Measurements from ENCODE around the gene CXCL13. TPM values are rescaled to one million over a fixed set of nuclear protein-coding genes. Genes with fewer than 3 reads are reported as not detected.
"Not testable (repeated sequence)": the region's sequence is repeated elsewhere in the genome, so short reads cannot be mapped to it uniquely, and the experiment has no call there.

CXCL13 gene, protein sequence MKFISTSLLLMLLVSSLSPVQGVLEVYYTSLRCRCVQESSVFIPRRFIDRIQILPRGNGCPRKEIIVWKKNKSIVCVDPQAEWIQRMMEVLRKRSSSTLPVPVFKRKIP
- not detected in 2 replicates for total RNA-seq (2014; rRNA removed; shearing (Covaris generic))

DNA sequence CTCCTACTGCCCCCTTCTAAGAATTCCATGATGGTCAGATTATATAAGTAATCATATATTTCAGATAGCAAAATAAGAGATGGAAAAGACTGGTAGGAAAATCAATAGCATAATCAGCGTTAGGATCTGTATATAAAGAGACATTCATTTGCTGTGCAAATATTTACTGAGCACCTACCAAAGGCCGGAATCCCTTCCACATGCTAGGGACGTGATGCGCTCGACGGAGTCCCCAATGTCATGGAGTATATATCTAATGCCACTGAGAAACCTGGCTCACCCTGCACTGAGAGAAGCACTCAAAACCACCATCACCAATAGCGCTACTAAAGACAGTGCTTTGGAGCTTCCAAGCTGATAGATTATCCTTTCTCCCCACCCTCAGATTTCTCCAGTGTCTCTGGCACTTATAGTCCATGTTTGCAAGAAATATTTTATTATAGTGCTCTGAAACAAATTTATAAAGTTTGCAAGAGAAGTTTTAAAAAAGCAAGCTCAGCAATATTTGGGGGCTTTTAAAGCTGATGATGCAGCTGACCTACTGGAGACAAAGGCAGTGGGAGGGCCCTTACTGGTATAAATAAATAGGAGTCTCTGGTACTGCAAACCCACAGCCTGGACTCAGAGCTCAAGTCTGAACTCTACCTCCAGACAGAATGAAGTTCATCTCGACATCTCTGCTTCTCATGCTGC is at the start of gene CXCL13:
Gene CXCL13 (plus strand): TSS at position 611 of the 693 bp plus-strand sequence. CDS start 46 bp downstream, at position 657.
- no peak for DNase-seq (ENCODE audit: low spot score)
- in situ Hi-C loops (cut with HindIII; ENCODE audit: low sequenced_read_pairs) = no loop called here

DNA sequence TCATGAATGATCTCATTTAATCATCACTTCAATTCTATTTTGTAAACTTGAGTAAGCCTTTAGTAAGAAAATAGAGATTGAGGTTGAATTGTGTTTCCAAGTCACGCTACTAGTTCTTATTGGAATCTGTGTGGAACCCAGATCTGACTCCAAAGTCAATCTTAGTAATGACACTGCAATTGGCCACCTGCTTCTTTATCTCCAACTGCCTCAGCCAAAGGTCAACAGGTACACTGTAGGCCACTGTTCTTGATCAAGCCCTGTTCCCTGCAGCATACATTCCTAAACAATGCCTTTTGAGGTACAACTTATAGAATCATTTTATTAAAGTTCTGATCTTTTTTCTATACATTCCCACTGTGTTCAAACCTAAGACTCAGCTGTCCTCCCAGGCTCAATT is 45.5 kb upstream of the CXCL13 start:
- in situ Hi-C loops (cut with HindIII; ENCODE audit: low sequenced_read_pairs) = no loop called here
- no peak for DNase-seq (ENCODE audit: low spot score)

DNA sequence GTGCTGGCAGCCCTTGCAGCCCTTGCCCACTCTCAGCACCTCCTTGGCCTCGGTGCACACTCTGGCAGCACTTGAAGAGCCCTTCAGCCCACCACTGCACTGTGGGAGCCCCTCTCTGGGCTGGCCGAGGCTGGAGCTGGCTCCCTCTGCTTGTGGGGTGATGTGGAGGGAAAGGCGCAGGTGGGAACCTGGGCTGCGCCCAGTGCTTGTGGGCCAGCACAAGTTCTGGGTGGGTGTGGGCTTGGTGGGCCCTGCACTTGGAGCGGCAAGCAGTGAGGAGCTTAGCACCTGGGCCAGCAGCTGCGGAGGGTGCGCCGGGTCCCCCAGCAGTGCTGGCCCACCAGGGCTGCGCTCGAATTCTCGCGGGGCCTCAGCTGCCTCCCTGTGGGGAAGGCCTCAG is 43.9 kb upstream of the CXCL13 start:
- in situ Hi-C loops (cut with HindIII; ENCODE audit: low sequenced_read_pairs); DNase-seq (ENCODE audit: low spot score): not testable (repeated sequence)

DNA sequence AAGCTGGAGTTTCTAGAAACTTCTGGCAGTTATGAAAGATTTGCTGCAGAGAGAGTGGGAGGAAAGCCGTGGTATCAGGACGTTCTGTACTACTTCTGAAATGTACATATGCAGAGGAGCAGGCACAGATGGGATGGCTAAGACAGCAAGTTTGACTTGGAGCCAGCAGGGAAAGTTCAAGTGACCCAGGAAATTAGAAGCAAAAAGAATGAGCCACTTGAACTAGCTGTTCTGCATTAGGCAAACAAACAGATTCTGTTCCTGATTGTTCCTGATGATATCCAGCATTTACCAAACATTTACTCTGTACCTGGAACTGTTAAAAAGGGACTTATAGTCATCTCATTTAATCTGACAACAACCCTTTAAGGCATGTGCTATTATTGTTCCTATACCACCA is 41.4 kb upstream of the CXCL13 start:
- in situ Hi-C loops (cut with HindIII; ENCODE audit: low sequenced_read_pairs) = no loop called here
- peak; percentile 37 for DNase-seq (ENCODE audit: low spot score)

DNA sequence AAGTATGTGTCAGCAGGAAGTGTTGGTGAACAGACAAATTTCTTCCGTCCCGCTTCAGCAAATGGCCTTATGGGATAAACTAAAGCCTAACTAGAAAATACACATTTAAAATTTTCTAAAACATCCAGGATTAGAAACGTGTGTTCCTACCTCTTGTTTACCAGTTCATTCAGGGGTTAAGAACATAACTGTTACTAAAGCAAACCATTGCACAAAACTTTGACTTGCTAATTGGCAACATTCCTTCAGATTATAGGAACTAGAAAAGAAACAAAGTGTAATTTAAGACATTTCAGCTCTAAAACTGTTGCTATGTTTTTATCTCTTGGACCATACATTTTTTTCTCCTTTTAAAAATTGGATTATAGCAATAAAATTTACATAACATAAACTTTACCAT is 39.5 kb upstream of the CXCL13 start:
- DNase-seq (ENCODE audit: low spot score) = no peak

DNA sequence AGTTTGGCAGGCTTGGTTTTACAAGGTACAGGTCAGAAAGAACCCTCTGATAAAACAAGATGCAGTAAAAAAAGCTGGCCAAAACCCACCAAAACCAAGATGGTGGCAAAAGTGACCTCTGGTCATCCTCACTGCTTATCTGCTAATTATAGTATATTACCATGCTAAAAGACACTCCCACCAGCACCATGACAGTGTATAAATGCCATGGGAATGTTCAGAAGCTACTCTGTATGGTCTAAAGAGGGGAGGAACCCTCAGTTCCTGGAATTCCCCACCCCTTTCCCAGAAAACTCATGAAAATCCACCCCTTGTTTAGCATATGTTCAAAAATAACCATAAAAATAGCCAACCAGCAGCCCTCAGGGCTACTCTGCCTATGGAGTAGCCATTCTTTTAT is 38.1 kb upstream of the CXCL13 start:
- DNase-seq (ENCODE audit: low spot score) = no peak
- in situ Hi-C loops (cut with HindIII; ENCODE audit: low sequenced_read_pairs) = no loop called here

More for the DNA sequence above, 39.5 kb upstream of the CXCL13 start:
- in situ Hi-C loops (cut with HindIII; ENCODE audit: low sequenced_read_pairs) = no loop called here

DNA sequence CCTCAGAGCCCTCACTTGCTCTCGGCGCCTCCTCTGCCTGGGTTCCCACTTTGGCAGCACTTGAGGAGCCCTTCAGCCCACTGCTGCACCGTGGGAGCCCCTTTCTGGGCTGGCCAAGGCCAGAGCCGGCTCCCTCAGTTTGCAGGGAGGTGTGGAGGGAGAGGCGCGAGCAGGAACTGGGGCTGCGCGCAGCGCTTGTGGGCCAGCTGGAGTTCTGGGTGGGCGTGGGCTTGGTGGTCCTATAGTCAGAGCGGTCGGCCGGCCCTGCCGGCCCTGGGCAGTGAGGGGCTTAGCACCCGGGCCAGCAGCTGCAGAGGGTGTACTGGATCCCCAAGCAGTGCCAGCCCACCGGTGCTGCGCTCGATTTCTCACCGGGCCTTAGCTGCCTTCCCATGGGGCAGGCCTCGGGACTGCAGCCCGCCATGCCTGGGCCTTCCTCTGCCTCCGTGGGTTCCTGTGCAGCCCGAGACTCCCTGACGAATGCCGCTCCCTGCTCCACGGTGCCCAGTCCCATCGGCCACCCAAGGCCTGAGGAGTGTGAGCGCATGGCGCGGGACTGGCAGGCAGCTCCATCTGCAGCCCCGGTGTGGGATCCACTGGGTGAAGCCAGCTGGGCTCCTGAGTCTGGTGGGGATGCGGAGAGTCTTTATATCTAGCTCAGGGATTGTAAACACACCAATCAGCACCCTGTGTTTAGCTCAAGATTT is 35.0 kb upstream of the CXCL13 start:
- in situ Hi-C loops (cut with HindIII; ENCODE audit: low sequenced_read_pairs); DNase-seq (ENCODE audit: low spot score): not testable (repeated sequence)

DNA sequence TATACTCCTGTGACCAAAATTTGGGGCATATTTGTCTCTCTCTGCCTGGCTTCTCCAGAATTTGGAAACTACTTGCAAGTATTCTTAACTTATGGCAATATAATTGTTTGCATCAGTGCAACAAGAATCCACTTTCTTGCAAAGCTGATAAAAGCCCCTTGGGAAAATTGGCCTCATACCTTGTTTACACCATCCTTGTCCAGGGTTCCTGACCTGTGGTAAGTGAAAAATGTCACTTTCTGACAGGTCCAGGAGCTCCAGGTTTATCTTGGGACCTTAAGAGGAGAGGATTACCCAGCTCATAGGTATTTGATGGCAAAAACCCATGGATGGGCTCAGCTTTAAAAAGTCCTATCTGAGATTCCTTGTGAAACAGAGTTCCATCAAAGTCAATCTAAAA is 29.3 kb upstream of the CXCL13 start:
- in situ Hi-C loops (cut with HindIII; ENCODE audit: low sequenced_read_pairs) = no loop called here
- DNase-seq (ENCODE audit: low spot score) = no peak

DNA sequence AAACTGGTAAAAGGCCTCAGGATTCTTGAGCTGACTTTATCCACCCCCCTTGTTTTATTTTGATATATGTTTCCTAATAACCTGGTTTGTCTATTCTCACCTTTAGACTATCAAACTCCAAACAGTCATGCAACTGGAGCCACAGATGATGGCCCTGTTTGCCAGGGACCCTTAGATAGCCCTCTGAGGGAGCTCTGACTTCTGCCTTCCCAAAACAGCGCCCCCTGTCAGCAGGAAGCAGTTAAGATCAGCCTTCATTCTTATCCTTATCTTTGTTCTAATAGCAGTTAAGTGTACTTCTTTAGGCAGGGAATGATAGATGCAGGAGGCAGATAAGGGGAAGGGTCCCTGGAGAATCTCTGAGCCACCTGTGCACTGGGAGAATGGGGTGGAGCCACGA is 27.5 kb upstream of the CXCL13 start:
- no peak for DNase-seq (ENCODE audit: low spot score)
- in situ Hi-C loops (cut with HindIII; ENCODE audit: low sequenced_read_pairs) = no loop called here

DNA sequence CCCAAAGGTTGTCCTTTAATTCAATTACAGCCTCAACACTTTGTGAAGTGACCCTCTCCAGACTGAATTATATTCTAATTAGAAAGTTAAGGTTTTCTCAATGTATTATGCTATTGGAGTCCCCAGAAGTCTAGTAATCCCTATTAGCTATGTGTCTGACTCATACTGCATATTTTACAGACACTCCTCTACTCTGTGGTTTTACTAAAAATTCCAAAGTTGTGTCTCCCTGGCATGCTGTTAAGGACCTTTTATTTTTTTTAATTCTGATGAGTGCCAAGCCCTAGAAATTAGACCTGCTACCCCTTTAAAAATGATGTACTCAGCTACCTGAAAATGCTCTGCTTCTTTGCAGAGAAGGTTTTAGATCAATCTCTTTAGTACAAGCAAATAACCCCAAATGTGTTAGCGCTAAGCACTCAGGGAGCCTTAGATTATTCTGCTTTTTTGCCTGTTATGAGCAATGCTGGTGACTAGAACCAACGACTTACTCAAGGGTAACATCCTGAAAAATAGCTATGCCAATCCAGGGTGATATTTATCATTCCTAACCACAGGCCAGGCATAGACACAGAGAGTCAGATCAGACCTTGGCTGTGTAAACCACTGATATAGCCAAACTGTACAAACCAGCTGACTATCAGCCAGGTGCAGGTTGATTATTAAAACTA is 26.1 kb upstream of the CXCL13 start:
- in situ Hi-C loops (cut with HindIII; ENCODE audit: low sequenced_read_pairs) = no loop called here

DNA sequence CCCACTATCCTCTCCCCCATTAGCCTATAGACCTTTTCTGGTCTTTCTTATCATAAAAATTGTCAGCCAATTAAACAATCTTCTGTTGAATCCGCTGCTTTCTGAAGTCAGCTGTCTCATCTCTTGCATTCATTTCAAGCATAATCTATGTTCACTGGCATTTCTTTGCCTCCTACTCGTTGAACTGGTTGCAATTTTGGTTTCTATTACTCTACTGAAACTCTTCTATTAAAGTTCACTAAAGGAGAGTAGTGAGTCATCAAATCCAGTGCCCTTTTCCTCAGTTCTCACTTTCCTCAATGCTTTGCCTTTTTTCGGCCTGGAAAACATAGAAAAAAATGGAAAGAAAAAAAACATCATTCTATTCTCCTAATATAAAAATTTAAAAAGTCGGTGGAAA is 23.9 kb upstream of the CXCL13 start:
- in situ Hi-C loops (cut with HindIII; ENCODE audit: low sequenced_read_pairs) = no loop called here
- DNase-seq (ENCODE audit: low spot score) = no peak

More for the DNA sequence above, 26.1 kb upstream of the CXCL13 start:
- no peak for DNase-seq (ENCODE audit: low spot score)

DNA sequence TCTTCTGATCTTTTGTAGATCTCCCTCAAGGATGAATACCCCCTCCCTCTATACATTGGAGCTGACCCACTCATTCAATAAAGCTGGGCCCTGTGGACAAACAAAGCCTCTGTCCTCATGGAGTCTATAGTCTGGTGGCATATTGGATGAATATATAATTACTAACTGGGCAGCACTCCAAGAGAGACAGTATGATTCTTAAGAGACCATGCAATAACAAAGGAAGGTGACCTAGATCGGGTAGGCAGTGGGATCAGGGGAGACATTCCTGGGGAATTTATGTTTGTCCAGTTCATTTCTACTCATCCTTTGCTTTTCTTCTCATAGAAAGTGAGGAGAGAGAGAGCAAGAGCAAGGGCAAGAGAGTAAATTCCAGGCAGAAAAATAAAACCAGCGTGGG is 23.5 kb upstream of the CXCL13 start:
- no peak for DNase-seq (ENCODE audit: low spot score)
- in situ Hi-C loops (cut with HindIII; ENCODE audit: low sequenced_read_pairs) = no loop called here

DNA sequence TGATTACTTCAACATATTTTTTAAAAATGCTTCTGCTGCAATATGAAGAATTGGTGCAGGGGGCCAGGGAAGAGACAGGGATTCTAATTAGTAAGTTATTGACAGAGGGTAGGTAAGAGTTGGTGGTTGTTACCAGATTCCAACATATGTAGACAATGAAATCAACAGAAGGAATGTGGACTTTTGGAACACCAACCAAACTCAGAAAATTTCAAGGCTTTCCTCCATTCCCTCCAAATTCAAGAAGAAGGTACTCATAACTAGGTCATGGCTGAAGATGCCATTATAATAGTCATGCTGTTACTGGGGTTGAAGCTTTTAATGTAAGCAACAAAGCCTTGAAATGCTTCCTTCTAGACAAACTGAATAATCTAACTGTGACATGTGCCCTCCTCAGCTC is 22.9 kb upstream of the CXCL13 start:
- DNase-seq (ENCODE audit: low spot score) = no peak

DNA sequence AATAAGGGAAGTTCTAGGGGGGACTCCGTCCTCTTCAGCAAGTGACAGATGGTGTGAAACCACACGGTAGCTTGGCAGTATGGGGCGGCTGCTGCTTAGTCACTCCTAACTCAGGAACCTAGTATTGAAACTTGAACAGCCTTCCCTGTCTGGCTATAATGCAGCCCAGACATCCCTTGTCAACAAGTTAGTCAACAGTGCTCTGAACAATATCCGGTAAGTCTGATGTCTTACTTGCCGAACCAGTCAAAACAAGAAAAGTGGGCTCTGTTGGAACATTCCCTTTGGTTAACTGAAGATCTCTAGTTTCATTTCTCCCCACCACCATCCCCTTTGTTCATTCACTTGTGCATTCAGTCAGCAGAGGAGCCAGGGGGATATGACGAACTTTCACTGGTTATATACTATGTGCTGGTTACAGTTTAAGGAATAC is 18.7 kb upstream of the CXCL13 start:
- no peak for DNase-seq (ENCODE audit: low spot score)
- in situ Hi-C loops (cut with HindIII; ENCODE audit: low sequenced_read_pairs) = no loop called here

More for the DNA sequence above, 22.9 kb upstream of the CXCL13 start:
- in situ Hi-C loops (cut with HindIII; ENCODE audit: low sequenced_read_pairs) = no loop called here

DNA sequence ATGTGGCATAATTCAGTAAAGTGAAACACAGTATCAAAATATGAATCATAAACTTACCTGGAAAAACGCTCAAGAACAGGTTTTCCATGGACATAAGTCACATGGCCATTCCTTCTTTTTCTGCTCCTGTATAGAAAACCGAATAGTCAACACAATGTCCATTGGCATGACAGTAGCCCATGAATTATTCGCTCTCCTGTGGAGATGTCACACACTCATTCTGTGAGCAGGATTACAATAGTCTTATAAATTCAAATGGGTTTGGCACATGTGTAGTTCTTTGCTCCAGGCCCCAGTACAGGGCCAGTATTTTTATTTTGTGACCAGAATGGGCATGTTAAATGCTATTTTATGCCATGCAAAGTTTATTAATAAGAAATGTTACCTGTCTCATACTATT is 15.1 kb upstream of the CXCL13 start:
- in situ Hi-C loops (cut with HindIII; ENCODE audit: low sequenced_read_pairs) = no loop called here
- DNase-seq (ENCODE audit: low spot score) = no peak

DNA sequence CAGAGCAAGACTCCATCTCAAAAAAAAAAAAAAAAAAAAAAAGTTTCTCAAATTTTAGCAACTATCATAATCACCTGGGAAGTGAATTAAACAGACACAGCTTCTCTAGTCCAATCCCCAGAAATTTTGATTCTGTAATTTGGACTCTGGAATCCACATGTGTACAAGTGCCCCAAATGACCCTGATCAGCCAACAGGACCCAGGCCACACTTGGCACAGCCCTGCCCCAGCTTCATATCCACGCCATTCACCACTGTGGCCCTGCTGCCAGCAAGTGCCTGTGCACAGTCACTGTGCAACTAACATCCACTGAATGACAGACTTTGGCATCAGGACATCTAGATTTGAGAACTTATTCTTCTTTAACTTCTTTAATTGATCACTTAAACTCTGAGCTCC is 14.1 kb upstream of the CXCL13 start:
- in situ Hi-C loops (cut with HindIII; ENCODE audit: low sequenced_read_pairs) = no loop called here

DNA sequence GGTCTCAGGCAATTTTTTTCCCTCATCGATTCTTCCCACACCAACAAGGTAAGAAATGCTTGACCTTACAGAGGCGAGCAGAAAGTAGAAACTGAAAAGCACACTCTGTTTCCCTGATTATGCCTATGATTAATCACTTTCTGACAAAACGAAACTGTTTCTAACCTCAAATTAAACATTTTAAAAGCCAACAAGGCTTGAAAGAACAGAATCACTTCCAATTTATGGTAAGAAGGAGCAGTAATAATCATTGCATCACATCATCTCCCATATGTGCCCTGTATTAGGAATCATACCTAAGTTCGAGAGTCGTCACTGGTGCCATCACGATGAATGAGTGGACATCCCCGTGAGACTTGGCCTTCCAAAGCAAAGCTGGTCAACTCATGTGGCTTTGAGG is 12.5 kb upstream of the CXCL13 start:
- DNase-seq (ENCODE audit: low spot score) = no peak
- in situ Hi-C loops (cut with HindIII; ENCODE audit: low sequenced_read_pairs) = no loop called here

More for the DNA sequence above, 14.1 kb upstream of the CXCL13 start:
- DNase-seq (ENCODE audit: low spot score) = no peak

DNA sequence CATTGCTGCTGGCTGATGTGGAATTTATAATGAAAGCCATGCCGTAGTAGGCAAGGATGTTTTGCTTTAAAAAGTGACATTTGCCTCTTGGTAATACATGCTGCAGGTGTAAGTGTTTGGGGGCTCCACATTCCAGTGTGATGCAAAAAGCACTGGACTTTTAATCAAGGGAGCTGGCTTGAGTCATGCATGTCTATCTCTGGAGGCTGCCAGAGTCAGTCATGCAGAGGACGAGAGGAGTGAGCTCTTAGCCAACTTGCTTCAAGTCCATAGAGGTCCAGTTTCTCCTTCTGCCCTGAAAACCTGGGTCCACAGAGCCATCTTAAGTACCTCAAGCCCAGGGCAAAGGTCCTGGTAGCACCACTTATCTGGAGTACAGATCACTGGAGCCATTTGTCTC is 11.6 kb upstream of the CXCL13 start:
- DNase-seq (ENCODE audit: low spot score) = no peak
- in situ Hi-C loops (cut with HindIII; ENCODE audit: low sequenced_read_pairs) = no loop called here

DNA sequence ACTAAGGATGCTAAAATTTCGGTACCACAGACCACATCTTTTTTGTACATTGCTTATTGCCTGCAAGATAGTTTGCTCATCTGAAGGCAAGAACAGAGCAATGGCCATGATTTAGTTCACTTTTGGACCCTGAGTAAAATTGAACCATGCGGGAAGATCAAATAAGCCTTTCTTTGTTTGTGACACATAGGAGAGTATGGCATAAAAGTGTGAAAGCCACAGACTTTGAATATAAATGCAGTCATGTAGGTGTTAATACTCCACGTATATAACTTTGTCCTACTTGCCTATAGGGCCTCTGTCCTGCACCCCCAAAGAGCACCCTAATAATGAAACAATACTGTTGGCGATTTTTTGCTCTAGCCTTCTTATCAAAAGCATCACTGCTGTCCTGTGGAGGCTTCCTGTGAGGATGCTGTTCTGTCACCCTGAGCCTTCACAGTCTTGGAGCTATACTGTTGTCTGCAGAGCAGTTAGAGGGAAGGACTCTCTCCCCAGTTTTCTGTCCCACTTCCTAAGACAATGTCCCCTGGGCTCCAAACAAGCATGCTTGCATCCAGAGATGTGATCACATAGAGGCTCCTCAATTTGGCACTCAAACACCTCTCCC is 10.2 kb upstream of the CXCL13 start:
- no peak for DNase-seq (ENCODE audit: low spot score)
- in situ Hi-C loops (cut with HindIII; ENCODE audit: low sequenced_read_pairs) = no loop called here

DNA sequence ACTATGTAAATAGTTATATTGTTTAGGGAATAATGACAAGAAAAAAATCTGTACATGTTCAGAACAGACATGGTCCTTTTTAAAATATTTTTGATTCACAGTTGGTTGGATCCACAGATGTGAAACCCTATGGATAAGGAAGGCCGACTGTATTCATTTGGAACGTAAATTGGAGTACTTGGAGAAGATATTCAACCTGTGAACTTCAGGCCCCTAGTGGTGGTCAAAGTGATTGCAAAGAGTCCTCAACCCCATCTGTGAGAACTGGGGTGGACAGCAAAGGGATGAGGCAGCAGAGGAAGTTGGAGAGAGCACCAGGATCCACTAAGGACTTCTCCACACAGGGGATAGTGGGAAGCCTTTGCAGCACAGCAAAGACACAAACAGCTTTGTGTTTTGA is 6.2 kb upstream of the CXCL13 start:
- in situ Hi-C loops (cut with HindIII; ENCODE audit: low sequenced_read_pairs) = no loop called here
- peak; percentile 9 for DNase-seq (ENCODE audit: low spot score)

All from G401 (cell line).